ENCODE measurements around the gene LAYN.

The LAYN gene

DNA sequence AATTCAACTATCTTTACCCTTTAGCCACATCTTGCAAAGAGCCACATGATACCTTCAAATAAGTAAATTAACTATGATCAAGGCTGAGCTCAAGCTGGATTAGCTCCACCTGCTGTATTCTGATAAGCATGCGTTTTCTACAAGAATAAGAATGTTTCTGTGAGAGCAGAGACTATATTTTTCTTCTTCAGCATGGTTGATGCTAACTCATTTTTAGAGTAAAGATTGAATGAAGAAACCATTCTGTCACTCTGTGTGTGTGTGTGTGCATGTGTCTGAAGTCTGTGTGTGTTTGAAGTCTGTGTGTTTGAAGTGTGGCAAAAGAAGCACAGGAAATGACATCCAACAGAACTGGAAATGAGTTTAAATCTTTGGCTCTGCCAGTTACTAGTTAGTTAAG lies 12.0 kb upstream of the LAYN start:
- no peak overlapping the region for H3K4me3 ChIP-seq (ENCODE audit: control insufficient read depth, low read depth, low read length)
- TF ChIP-seq, protein P1, sequence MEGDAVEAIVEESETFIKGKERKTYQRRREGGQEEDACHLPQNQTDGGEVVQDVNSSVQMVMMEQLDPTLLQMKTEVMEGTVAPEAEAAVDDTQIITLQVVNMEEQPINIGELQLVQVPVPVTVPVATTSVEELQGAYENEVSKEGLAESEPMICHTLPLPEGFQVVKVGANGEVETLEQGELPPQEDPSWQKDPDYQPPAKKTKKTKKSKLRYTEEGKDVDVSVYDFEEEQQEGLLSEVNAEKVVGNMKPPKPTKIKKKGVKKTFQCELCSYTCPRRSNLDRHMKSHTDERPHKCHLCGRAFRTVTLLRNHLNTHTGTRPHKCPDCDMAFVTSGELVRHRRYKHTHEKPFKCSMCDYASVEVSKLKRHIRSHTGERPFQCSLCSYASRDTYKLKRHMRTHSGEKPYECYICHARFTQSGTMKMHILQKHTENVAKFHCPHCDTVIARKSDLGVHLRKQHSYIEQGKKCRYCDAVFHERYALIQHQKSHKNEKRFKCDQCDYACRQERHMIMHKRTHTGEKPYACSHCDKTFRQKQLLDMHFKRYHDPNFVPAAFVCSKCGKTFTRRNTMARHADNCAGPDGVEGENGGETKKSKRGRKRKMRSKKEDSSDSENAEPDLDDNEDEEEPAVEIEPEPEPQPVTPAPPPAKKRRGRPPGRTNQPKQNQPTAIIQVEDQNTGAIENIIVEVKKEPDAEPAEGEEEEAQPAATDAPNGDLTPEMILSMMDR (conservative IDR thresholded peaks at IDR 0.05; ENCODE audit: control insufficient read depth, insufficient read depth, low read depth, low read length), result peak; percentile 5
- no peak for DNase-seq (ENCODE audit: low read depth)

DNA sequence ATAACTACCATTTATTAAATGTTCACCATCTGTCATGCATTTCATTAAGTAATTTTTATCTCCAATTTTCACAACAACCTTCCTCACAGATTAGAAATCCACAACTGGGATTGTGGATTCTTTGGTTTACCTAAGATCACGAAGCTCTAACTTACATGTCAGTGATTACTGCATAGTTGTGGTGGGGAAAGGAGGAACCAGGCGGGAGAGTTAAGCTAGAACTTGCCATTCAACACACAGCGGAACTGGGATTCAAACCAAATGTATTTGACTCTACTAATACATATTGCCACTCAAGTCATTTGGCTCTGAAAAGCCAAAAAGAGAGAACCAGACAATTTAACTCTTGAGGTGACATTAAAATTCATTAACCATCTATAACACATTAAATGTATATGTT lies 10.4 kb upstream of the LAYN start:
- no peak for DNase-seq (ENCODE audit: low read depth)
- TF ChIP-seq, protein P1 (conservative IDR thresholded peaks at IDR 0.05; ENCODE audit: control insufficient read depth, insufficient read depth, low read depth, low read length), result no peak
- H3K4me3 ChIP-seq (ENCODE audit: control insufficient read depth, low read depth, low read length), result no peak overlapping the region

DNA sequence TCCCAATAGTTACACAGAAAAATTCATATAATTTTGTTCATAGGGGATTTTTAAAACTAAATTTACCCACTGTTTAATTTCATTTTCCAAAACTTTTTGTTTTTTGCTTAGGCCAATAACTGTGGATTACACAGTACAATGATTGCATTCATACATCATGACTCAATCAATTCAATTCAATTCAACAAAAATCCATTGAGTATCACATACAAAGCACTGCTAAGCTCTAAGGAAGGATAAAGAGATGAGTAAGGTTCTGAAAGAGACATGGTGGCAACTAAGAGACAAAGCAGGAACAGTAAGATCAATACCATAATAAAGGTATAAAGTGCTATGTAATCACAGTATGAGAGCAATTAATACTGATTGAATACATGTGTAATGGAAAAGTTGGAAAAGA lies 9.4 kb upstream of the LAYN start:
- DNase-seq (ENCODE audit: low read depth), result peak; percentile 52
- TF ChIP-seq, protein P1 (conservative IDR thresholded peaks at IDR 0.05; ENCODE audit: control insufficient read depth, insufficient read depth, low read depth, low read length), result no peak
- H3K4me3 ChIP-seq (ENCODE audit: control insufficient read depth, low read depth, low read length), result no peak overlapping the region

DNA sequence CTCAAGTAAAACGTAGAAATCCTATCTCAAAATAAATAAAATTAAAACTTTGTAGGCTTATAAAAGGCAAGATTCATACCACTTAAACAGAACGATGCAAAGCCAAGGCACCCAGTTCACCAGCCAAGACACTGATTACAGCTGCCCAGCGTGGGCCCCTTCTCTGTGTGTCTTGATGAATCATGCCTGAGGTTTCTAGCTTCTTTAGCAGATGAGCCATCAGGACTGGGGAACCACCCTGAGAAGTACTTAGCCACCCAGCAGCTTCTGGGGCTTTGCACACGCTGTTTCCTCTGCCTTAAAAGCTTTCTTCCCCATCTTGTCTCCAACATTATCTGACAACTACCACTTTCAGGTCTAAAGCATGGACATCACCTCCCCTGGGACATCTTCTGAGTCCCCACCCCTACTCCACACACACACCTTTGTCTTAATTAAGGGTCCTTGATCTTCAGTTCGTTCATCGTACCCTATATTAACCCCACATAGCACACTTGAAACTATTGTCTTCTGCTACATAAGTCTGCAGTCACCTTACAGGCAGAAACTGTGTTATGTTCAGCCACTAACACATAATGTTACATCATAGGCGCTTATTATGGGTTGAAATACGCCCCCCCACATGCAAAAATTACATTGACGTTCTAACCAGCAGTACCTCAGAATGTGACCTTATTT lies 8.7 kb upstream of the LAYN start:
- DNase-seq (ENCODE audit: low read depth), result peak; percentile 92
- H3K4me3 ChIP-seq (ENCODE audit: control insufficient read depth, low read depth, low read length), result no peak overlapping the region
- TF ChIP-seq, protein P1 (conservative IDR thresholded peaks at IDR 0.05; ENCODE audit: control insufficient read depth, insufficient read depth, low read depth, low read length), result no peak

DNA sequence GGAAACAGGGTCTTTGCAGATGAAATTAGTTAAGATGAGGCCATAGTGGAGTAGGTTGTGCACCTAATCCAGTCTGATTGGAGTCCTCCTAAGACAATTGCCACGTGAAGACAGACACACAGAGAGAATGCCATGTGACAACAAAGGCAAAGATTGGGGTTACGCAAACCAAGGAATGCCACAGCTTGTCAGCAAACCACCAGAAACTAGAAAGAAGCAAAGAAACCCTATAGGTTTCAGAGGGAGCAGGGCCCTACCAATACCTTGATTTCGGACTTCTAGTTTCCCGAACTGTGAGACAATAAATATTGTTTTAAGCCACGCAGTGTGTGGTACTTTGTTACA lies 8.2 kb upstream of the LAYN start:
- H3K4me3 ChIP-seq (ENCODE audit: control insufficient read depth, low read depth, low read length), result no peak overlapping the region
- TF ChIP-seq, protein P1 (conservative IDR thresholded peaks at IDR 0.05; ENCODE audit: control insufficient read depth, insufficient read depth, low read depth, low read length), result no peak
- DNase-seq (ENCODE audit: low read depth), result no peak

DNA sequence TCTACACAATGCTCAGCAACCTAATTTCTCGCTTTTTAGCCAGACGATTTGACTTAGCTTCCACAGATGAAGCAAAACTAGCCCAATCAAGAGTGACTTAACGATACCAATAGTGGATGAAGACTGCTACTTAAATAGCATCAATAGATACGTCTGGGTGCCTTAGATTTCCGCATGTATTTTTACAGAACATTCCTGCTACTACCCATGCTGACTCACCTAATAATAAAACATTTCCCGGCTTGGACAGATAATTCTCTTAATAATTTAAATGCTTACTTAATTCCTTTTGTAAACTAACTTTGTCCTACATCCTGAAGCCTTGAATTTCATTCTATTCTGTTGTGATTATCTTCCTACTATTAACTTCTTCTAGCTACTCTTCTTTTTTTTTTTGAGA lies 5.2 kb upstream of the LAYN start:
- TF ChIP-seq, protein P1 (conservative IDR thresholded peaks at IDR 0.05; ENCODE audit: control insufficient read depth, insufficient read depth, low read depth, low read length), result no peak
- H3K4me3 ChIP-seq (ENCODE audit: control insufficient read depth, low read depth, low read length), result no peak overlapping the region
- DNase-seq (ENCODE audit: low read depth), result no peak
